ENCODE results near the gene FAM131C. TPM values are rescaled to one million over a fixed set of nuclear protein-coding genes. Genes with fewer than 3 reads are reported as not detected.
"Not testable (repeated sequence)": the region's sequence is repeated elsewhere in the genome, so short reads cannot be mapped to it uniquely, and the experiment has no call there.

The FAM131C gene
- total RNA-seq, 1 experiment from 2014 or later, result 2.1 TPM

- no peak overlapping the region for H3K4me3 ChIP-seq
- H3K27me3 ChIP-seq, result no peaks in the 10 kb centered on the region
- no peaks in the 10 kb centered on the region for H3K9me3 ChIP-seq
- H3K36me3 ChIP-seq, result no peaks in the 10 kb centered on the region
- no peak for DNase-seq
These were observed 1.8 kb downstream of the FAM131C start for GRCh38 chr1:16071614-16072013.

DNA sequence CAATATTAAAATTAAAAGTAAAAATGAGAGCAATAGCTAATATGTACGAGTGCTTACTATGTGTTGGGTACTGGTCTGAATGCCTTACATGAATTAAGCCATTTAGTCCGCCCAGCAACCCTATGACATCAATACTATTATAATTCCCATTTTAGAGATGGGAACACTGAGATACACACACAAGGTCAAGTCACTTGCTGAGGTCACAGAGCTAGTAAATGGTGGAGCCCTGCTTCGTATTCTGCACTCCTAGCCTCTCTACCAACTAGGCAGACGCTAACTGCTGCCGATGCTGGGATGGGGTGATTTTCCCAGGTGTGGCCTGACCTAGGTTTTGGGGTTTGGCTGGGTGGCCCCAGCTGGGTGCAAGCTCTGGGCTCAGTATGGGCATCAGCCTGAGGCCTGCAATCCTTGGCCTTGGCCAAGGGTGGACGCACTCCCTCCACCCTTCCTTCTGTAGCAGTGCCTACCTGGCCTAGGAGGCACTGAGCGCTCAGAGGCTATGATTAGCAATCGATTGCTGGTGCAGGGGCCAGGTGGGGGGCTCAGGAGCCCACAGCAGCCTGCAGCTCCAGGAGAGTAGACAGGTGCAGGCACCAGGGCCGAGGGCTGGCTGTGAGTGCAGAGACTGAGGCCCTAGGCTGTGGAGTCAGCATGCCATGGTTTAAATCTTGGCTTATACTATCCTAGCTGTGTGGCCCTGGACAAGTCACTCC, 2.7 kb downstream of the FAM131C start:
- no peak for DNase-seq
- Histone ChIP-seq H3K4me3 (no peak overlapping the region), H3K36me3 (no peaks in the 10 kb centered on the region), H3K27me3 (no peaks in the 10 kb centered on the region), H3K9me3 (no peaks in the 10 kb centered on the region)

GRCh38 chr1:16068356-16069270, 4.8 kb downstream of the FAM131C start:
- Histone ChIP-seq H3K4me3 (no peak overlapping the region), H3K27me3 (no peaks in the 10 kb centered on the region), H3K36me3 (no peaks in the 10 kb centered on the region), H3K9me3 (no peaks in the 10 kb centered on the region)
- DNase-seq, result no peak

DNA sequence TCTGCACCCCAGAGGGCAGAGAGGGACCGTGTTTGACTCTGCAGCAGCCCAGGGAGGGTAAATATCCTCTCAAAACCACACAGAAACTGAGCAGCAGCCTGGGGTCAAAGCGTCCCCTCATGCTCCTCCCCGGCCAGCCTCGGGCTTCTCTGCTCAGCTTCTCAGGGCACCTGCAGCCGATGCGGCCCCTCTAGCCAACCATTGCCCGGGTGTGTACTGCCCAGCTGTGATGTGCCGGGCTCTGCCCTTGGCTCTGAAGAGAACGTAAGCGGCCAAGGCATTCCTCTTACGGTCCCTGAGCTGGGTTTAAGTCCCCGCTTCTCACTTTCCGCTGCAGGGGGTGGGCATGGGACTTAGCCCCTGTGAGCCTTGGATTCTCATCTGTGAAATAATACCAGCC, 5.5 kb downstream of the FAM131C start:
- Histone ChIP-seq H3K9me3 (no peaks in the 10 kb centered on the region), H3K4me3 (no peak overlapping the region), H3K36me3 (no peaks in the 10 kb centered on the region), H3K27me3 (no peaks in the 10 kb centered on the region)
- DNase-seq, result no peak

- no peaks in the 10 kb centered on the region for H3K27me3 ChIP-seq
- H3K9me3 ChIP-seq, result no peaks in the 10 kb centered on the region
- no peaks in the 10 kb centered on the region for H3K36me3 ChIP-seq
- DNase-seq, result no peak
- H3K4me3 ChIP-seq, result no peak overlapping the region
These were observed 6.2 kb downstream of the FAM131C start for GRCh38 chr1:16067127-16067768.

- no peaks in the 10 kb centered on the region for H3K27me3 ChIP-seq
- H3K36me3 ChIP-seq, result no peaks in the 10 kb centered on the region
- no peak overlapping the region for H3K4me3 ChIP-seq
- no peaks in the 10 kb centered on the region for H3K9me3 ChIP-seq
- DNase-seq, result no peak
These were observed 7.2 kb downstream of the FAM131C start for GRCh38 chr1:16066245-16066644.

GRCh38 chr1:16065269-16065576, 8.2 kb downstream of the FAM131C start:
- no peaks in the 10 kb centered on the region for H3K36me3 ChIP-seq
- no peaks in the 10 kb centered on the region for H3K9me3 ChIP-seq
- no peak for DNase-seq

GRCh38 chr1:16064536-16065268, 8.7 kb downstream of the FAM131C start:
- H3K9me3 ChIP-seq, result no peaks in the 10 kb centered on the region
- H3K36me3 ChIP-seq, result no peaks in the 10 kb centered on the region
- no peak for DNase-seq
- H3K27me3 ChIP-seq, result no peaks in the 10 kb centered on the region
- no peak overlapping the region for H3K4me3 ChIP-seq

More at GRCh38 chr1:16065269-16065576, 8.2 kb downstream of the FAM131C start:
- Histone ChIP-seq H3K27me3 (no peaks in the 10 kb centered on the region), H3K4me3 (no peak overlapping the region)

- Histone ChIP-seq H3K27me3 (no peaks in the 10 kb centered on the region), H3K36me3 (no peaks in the 10 kb centered on the region), H3K9me3 (no peaks in the 10 kb centered on the region), H3K4me3 (no peak overlapping the region)
- DNase-seq, result no peak
These were observed 9.5 kb downstream of the FAM131C start for GRCh38 chr1:16063921-16064320.

- Histone ChIP-seq H3K4me3 (no peak overlapping the region), H3K36me3 (no peaks in the 10 kb centered on the region), H3K27me3 (no peaks in the 10 kb centered on the region), H3K9me3 (no peaks in the 10 kb centered on the region)
- no peak for DNase-seq
These were observed 10.1 kb downstream of the FAM131C start for GRCh38 chr1:16063226-16063829.

DNA sequence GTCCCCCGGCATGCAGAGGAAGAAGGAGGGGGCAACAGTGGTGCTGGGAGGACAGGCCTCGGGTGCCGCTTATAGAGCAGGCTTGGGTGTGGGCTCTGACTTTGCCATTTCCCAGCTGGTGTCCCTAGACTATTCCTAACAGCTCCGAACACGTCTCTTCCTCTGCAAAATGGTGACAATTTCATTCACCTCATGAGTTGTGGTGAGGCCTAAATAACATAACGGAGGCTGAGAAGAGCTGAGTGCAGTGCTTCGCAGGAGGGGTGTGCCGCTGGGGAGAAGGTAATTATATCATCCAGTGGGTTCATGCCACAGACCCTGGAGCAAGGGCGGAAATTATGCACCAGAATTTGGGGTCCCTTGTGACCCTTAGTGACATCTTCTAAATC, 10.8 kb downstream of the FAM131C start:
- not testable (repeated sequence) for H3K36me3 ChIP-seq, H3K9me3 ChIP-seq, DNase-seq, H3K27me3 ChIP-seq, H3K4me3 ChIP-seq

GRCh38 chr1:16061989-16062686, 11.3 kb downstream of the FAM131C start:
- not testable (repeated sequence) for H3K9me3 ChIP-seq, DNase-seq, H3K36me3 ChIP-seq, H3K4me3 ChIP-seq, H3K27me3 ChIP-seq

GRCh38 chr1:16061266-16061665, 12.2 kb downstream of the FAM131C start:
- no peak for DNase-seq
- H3K36me3 ChIP-seq, result no peaks in the 10 kb centered on the region
- no peak overlapping the region for H3K4me3 ChIP-seq
- H3K9me3 ChIP-seq, result no peaks in the 10 kb centered on the region
- H3K27me3 ChIP-seq, result no peaks in the 10 kb centered on the region

- not testable (repeated sequence) for DNase-seq, H3K9me3 ChIP-seq, H3K36me3 ChIP-seq, H3K4me3 ChIP-seq, H3K27me3 ChIP-seq
These were observed 14.9 kb downstream of the FAM131C start for GRCh38 chr1:16058394-16059120.

GRCh38 chr1:16057314-16057915, 16.0 kb downstream of the FAM131C start:
- H3K9me3 ChIP-seq, H3K36me3 ChIP-seq, DNase-seq, H3K4me3 ChIP-seq, H3K27me3 ChIP-seq: not testable (repeated sequence)

Data from MG63 (cell line).